OCI-LY7 (cell line): Measurements from ENCODE around the gene CDC42EP3. TPM values are rescaled to one million over a fixed set of nuclear protein-coding genes. Genes with fewer than 3 reads are reported as not detected.

Source experiments
- BruUV-seq: library from RNA; stranded (reverse); fragments of 400-500 nt; replicated peaks from 2 replicates; lab custom pipeline; 2021; lab: Mats Ljungman, UMichigan
- CTCF ChIA-PET: fragments of 300-600 bp; sonication (Branson Sonifier 250); formaldehyde crosslinking; loops from one replicate; lab custom pipeline; 2022; ENCODE audit warnings: antibody characterized with exemption; ENCODE audit not compliant: unreplicated experiment; lab: Charles Lee
- POLR2A ChIA-PET: fragments of 300-600 bp; sonication (Branson Sonifier 250); formaldehyde crosslinking; loops from one replicate; lab custom pipeline; 2022; ENCODE audit warnings: antibody characterized with exemption; lab: Charles Lee
- DNase-seq: peaks from one replicate; pipeline ENCODE4 v3.0.0-alpha.2; 2015; ENCODE audit warnings: low spot score
- H2AFZ ChIP-seq: fragments of 200-600 bp; sonication (generic), shearing (Covaris generic); 2 replicates; pipeline ENCODE4 v1.6.1; 2014; ENCODE audit warnings: mild to moderate bottlenecking, antibody characterized with exemption, low read length, moderate library complexity
- H3K27ac ChIP-seq: fragments of 200-600 bp; sonication (generic); 2 replicates; pipeline ENCODE4 v1.5.1; 2014; ENCODE audit warnings: mixed run types, low read depth, mild to moderate bottlenecking, moderate library complexity, low read length, inconsistent platforms; ENCODE audit not compliant: poor library complexity, severe bottlenecking
- H3K36me3 ChIP-seq: fragments of 200-600 bp; sonication (generic); 2 replicates; pipeline ENCODE4 v1.6.1; 2014; ENCODE audit warnings: mild to moderate bottlenecking, antibody characterized with exemption, low read length, moderate library complexity, mixed read lengths; ENCODE audit not compliant: insufficient read depth
- H3K4me1 ChIP-seq: fragments of 200-600 bp; sonication (generic); 2 replicates; pipeline ENCODE4 v1.5.1; 2014; ENCODE audit warnings: mild to moderate bottlenecking, low read length; ENCODE audit not compliant: insufficient read depth, poor library complexity, severe bottlenecking
- H3K4me2 ChIP-seq: fragments of 200-600 bp; sonication (generic); 2 replicates; pipeline ENCODE4 v1.6.1; 2014; ENCODE audit warnings: mild to moderate bottlenecking, low read length
- H3K4me3 ChIP-seq: fragments of 200-600 bp; sonication (generic); 2 replicates; pipeline ENCODE4 v1.5.1; 2014; ENCODE audit warnings: mild to moderate bottlenecking, low read depth, low read length; ENCODE audit not compliant: poor library complexity, severe bottlenecking
- H3K79me2 ChIP-seq: fragments of 200-600 bp; sonication (generic); 2 replicates; pipeline ENCODE4 v1.6.1; 2016; ENCODE audit warnings: low read depth, mild to moderate bottlenecking, low read length, moderate library complexity, mixed read lengths; ENCODE audit not compliant: insufficient read depth
- H3K9me2 ChIP-seq: fragments of 200-600 bp; sonication (generic); 2 replicates; pipeline ENCODE4 v1.6.1; 2016; ENCODE audit warnings: mild to moderate bottlenecking, low read length, mixed read lengths; ENCODE audit not compliant: insufficient read depth
- H3K9me3 ChIP-seq: fragments of 200-600 bp; sonication (generic); 2 replicates; pipeline ENCODE4 v1.6.1; 2014; ENCODE audit warnings: mild to moderate bottlenecking, mixed run types, low read length, mixed read lengths
- H4K20me1 ChIP-seq: fragments of 200-600 bp; sonication (generic); 2 replicates; pipeline ENCODE4 v1.6.1; 2014; ENCODE audit warnings: mild to moderate bottlenecking, antibody characterized with exemption, low read length, moderate library complexity, mixed read lengths; ENCODE audit not compliant: insufficient read depth
- CTCF ChIP-seq: fragments of 200-600 bp; sonication (generic); conservative IDR thresholded peaks from 2 replicates; pipeline ENCODE4 v1.5.1; 2014; ENCODE audit warnings: mild to moderate bottlenecking, antibody characterized with exemption, low read length, moderate library complexity, mixed read lengths
- EZH2phosphoT487 ChIP-seq: fragments of 200-600 bp; sonication (generic); IDR thresholded peaks from 2 replicates; pipeline ENCODE4 v1.6.1; 2018; ENCODE audit warnings: low read depth, borderline replicate concordance, mild to moderate bottlenecking, mixed run types, antibody characterized with exemption, low read length, moderate library complexity, mixed read lengths
- intact Hi-C: fragments of 100-400 bp; cut with micrococcal nuclease; formaldehyde crosslinking; loops from one replicate; pipeline ENCODE4 v1.10.0; 2022; ENCODE audit not compliant: unreplicated experiment
- total RNA-seq, 2 experiments: library from RNA; depleted of rRNA in 1 of 2; stranded (reverse); fragments of >200 nt in 1 of 2; shearing (Covaris generic) in 1 of 2; gene quantifications; 2 replicates each; pipeline ENCODE4 v1.2.3, GENCODE V29; 2014 to 2022

Gene CDC42EP3
- total RNA-seq, 2 experiments from 2014 or later = 7.2 to 22.9 TPM

GRCh38 chr2:37629529-37629928 lies 41.9 kb downstream of the CDC42EP3 start:
- no peak for DNase-seq
- Histone ChIP-seq H3K79me2 (no peaks in the 10 kb centered on the region), H3K9me3 (no peaks in the 10 kb centered on the region), H3K36me3 (no peaks in the 10 kb centered on the region), H3K4me2 (no peak overlapping the region), H3K9me2 (no peaks in the 10 kb centered on the region), H3K4me3 (no peak overlapping the region), H3K4me1 (peaks cover 4% of the 10 kb centered on the region), H3K27ac (no peak overlapping the region), H2AFZ (no peak overlapping the region), H4K20me1 (no peaks in the 10 kb centered on the region)
- ChIA-PET CTCF (no interaction called here), POLR2A (no interaction called here)
- BruUV-seq = no TSS peak
- TF ChIP-seq CTCF (no peak), EZH2phosphoT487 (no peak)
- intact Hi-C loops = no loop called here

- Histone ChIP-seq H3K79me2 (no peaks in the 10 kb centered on the region), H3K36me3 (no peaks in the 10 kb centered on the region), H3K4me3 (no peak overlapping the region), H4K20me1 (no peaks in the 10 kb centered on the region), H3K4me1 (peaks cover 4% of the 10 kb centered on the region), H2AFZ (no peak overlapping the region), H3K4me2 (no peak overlapping the region), H3K9me3 (no peaks in the 10 kb centered on the region), H3K27ac (no peak overlapping the region), H3K9me2 (no peaks in the 10 kb centered on the region)
- CTCF ChIA-PET = no interaction called here
- TF ChIP-seq EZH2phosphoT487 (no peak), CTCF (no peak)
- intact Hi-C loops = no loop called here
- BruUV-seq = no TSS peak
- no peak for DNase-seq
- POLR2A ChIA-PET = interaction anchor here (1.4 kb wide), 1 partner anchor 15 kb away, joined by 8 read pairs; no protein-coding TSS in a partner anchor
Measured at GRCh38 chr2:37627710-37628109, 43.7 kb downstream of the CDC42EP3 start.

GRCh38 chr2:37625796-37626571 lies 45.5 kb downstream of the CDC42EP3 start:
- H3K36me3 ChIP-seq = no peaks in the 10 kb centered on the region
- no peaks in the 10 kb centered on the region for H3K9me2 ChIP-seq
- intact Hi-C loops = no loop called here
- H3K4me3 ChIP-seq = no peak overlapping the region
- TF ChIP-seq EZH2phosphoT487 (no peak), CTCF (no peak)
- no peaks in the 10 kb centered on the region for H3K79me2 ChIP-seq
- DNase-seq = peak; percentile 22
- peaks cover 4% of the 10 kb centered on the region for H3K4me1 ChIP-seq
- BruUV-seq = no TSS peak
- H4K20me1 ChIP-seq = no peaks in the 10 kb centered on the region
- ChIA-PET POLR2A (interaction anchor here (0.5 to 1.3 kb wide), 2 partner anchors 18 to 38 kb away, joined by 3 to 4 read pairs; no protein-coding TSS in a partner anchor), CTCF (interaction anchor here (1.1 kb wide), 1 partner anchor 28 kb away, joined by 3 read pairs; no protein-coding TSS in a partner anchor)
- no peak overlapping the region for H3K27ac ChIP-seq
- H3K4me2 ChIP-seq = no peak overlapping the region
- H2AFZ ChIP-seq = peak overlapping the region; percentile 43; the same call in 1 of the 2 replicates
- H3K9me3 ChIP-seq = no peaks in the 10 kb centered on the region
